ENCODE results near the gene APLNR. TPM values are rescaled to one million over a fixed set of nuclear protein-coding genes. Genes with fewer than 3 reads are reported as not detected.

The APLNR gene
- total RNA-seq, 1 experiment from 2014 or later = 0.66 TPM

DNA sequence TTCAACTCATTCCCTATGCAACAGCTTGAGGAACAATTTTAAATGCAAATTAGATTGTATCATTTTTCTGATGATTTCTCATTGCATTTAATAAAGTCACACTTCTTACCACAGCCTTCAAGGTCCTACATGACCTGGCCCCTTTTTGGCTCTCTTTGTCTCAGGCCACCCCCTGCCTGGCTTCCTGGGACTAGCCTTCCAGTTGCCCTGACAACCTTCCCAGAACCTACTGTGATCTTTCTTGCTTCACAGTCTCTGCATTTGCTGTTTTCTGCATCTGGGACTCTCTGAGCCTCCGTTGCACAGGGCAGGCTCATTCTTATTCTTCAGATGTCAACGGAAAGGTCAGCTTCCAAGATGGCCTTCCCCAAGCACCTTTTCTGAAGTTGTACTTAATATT is 12.9 kb downstream of the APLNR start:
- ChIA-PET CTCF (interaction anchor here (0.8 kb wide), 1 partner anchor 15 kb away, joined by 3 read pairs; no protein-coding TSS in a partner anchor), POLR2A (interaction anchor here (0.5 kb wide), 1 partner anchor 38 kb away, joined by 3 read pairs; no protein-coding TSS in a partner anchor)
- no peak overlapping the region for H3K27ac Mint-ChIP-seq
- H3K9me3 Mint-ChIP-seq = peaks cover 6% of the 10 kb centered on the region
- DNase-seq (ENCODE audit: low spot score) (no peak), ATAC-seq (no peak)
- H3K4me1 Mint-ChIP-seq = peaks cover 4% of the 10 kb centered on the region
- H3K36me3 Mint-ChIP-seq = no peaks in the 10 kb centered on the region
- H3K27me3 Mint-ChIP-seq (ENCODE audit: low read depth) = no peaks in the 10 kb centered on the region; the same call in 1 of the 2 replicates
- no peak overlapping the region for H3K4me3 Mint-ChIP-seq
- TF ChIP-seq NR3C1 (CRISPR knock-in tag; conservative IDR thresholded peaks at IDR 0.05; ENCODE audit: low read depth) = no peak
- no peak for TF ChIP-seq HMGXB4 (CRISPR knock-in tag; IDR thresholded peaks at IDR 0.05)
- no peak for TF ChIP-seq FOXK1 (CRISPR knock-in tag; IDR thresholded peaks at IDR 0.05)
- TF ChIP-seq FOXJ3 (CRISPR knock-in tag; IDR thresholded peaks at IDR 0.05; ENCODE audit: borderline replicate concordance) = no peak
- TF ChIP-seq ELF4 (CRISPR knock-in tag; IDR thresholded peaks at IDR 0.05; ENCODE audit: low read depth) = no peak
- TF ChIP-seq ZNF138 (CRISPR knock-in tag; conservative IDR thresholded peaks at IDR 0.05) = no peak
- TF ChIP-seq ESRRA (CRISPR knock-in tag; IDR thresholded peaks at IDR 0.05; ENCODE audit: borderline replicate concordance) = no peak
- no peak for TF ChIP-seq ZNF263 (CRISPR knock-in tag; IDR thresholded peaks at IDR 0.05; ENCODE audit: low read depth)
- TF ChIP-seq SOX15 (CRISPR knock-in tag; IDR thresholded peaks at IDR 0.05) = no peak
- no peak for TF ChIP-seq MLX (CRISPR knock-in tag; IDR thresholded peaks at IDR 0.05)
- TF ChIP-seq, protein P1, sequence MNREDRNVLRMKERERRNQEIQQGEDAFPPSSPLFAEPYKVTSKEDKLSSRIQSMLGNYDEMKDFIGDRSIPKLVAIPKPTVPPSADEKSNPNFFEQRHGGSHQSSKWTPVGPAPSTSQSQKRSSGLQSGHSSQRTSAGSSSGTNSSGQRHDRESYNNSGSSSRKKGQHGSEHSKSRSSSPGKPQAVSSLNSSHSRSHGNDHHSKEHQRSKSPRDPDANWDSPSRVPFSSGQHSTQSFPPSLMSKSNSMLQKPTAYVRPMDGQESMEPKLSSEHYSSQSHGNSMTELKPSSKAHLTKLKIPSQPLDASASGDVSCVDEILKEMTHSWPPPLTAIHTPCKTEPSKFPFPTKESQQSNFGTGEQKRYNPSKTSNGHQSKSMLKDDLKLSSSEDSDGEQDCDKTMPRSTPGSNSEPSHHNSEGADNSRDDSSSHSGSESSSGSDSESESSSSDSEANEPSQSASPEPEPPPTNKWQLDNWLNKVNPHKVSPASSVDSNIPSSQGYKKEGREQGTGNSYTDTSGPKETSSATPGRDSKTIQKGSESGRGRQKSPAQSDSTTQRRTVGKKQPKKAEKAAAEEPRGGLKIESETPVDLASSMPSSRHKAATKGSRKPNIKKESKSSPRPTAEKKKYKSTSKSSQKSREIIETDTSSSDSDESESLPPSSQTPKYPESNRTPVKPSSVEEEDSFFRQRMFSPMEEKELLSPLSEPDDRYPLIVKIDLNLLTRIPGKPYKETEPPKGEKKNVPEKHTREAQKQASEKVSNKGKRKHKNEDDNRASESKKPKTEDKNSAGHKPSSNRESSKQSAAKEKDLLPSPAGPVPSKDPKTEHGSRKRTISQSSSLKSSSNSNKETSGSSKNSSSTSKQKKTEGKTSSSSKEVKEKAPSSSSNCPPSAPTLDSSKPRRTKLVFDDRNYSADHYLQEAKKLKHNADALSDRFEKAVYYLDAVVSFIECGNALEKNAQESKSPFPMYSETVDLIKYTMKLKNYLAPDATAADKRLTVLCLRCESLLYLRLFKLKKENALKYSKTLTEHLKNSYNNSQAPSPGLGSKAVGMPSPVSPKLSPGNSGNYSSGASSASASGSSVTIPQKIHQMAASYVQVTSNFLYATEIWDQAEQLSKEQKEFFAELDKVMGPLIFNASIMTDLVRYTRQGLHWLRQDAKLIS (CRISPR knock-in tag; IDR thresholded peaks at IDR 0.05; ENCODE audit: borderline replicate concordance) = no peak

DNA sequence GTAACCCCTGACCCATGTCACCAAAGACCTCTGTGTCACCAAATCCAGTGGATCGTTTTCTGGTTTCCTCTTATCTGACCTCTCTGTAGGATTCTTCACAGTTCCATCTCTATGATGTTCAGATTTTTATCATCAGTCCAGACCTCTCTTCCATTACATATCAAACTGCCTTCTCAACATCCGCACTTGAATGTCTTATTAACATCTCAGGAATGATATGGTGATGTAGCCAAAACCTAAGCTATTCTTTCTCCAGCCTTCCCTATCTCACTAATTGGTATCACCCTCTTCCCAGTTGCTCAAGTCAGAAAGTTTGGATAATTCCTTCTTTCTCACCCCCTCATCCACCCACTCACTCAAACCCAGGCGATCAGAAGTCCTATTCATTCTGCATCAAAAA is 13.4 kb downstream of the APLNR start:
- CTCF ChIA-PET = no interaction called here
- H3K4me1 Mint-ChIP-seq = peaks cover 1% of the 10 kb centered on the region
- TF ChIP-seq, protein P2, sequence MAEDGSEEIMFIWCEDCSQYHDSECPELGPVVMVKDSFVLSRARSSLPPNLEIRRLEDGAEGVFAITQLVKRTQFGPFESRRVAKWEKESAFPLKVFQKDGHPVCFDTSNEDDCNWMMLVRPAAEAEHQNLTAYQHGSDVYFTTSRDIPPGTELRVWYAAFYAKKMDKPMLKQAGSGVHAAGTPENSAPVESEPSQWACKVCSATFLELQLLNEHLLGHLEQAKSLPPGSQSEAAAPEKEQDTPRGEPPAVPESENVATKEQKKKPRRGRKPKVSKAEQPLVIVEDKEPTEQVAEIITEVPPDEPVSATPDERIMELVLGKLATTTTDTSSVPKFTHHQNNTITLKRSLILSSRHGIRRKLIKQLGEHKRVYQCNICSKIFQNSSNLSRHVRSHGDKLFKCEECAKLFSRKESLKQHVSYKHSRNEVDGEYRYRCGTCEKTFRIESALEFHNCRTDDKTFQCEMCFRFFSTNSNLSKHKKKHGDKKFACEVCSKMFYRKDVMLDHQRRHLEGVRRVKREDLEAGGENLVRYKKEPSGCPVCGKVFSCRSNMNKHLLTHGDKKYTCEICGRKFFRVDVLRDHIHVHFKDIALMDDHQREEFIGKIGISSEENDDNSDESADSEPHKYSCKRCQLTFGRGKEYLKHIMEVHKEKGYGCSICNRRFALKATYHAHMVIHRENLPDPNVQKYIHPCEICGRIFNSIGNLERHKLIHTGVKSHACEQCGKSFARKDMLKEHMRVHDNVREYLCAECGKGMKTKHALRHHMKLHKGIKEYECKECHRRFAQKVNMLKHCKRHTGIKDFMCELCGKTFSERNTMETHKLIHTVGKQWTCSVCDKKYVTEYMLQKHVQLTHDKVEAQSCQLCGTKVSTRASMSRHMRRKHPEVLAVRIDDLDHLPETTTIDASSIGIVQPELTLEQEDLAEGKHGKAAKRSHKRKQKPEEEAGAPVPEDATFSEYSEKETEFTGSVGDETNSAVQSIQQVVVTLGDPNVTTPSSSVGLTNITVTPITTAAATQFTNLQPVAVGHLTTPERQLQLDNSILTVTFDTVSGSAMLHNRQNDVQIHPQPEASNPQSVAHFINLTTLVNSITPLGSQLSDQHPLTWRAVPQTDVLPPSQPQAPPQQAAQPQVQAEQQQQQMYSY (CRISPR knock-in tag; IDR thresholded peaks at IDR 0.05) = no peak
- TF ChIP-seq ZNF121 (CRISPR knock-in tag; IDR thresholded peaks at IDR 0.05) (no peak), EMX1 (CRISPR knock-in tag; IDR thresholded peaks at IDR 0.05) (no peak), ESRRA (CRISPR knock-in tag; IDR thresholded peaks at IDR 0.05; ENCODE audit: borderline replicate concordance) (no peak), HMGA2 (CRISPR knock-in tag; IDR thresholded peaks at IDR 0.05) (no peak), ETV6 (CRISPR knock-in tag; IDR thresholded peaks at IDR 0.05) (no peak), ZNF138 (CRISPR knock-in tag; conservative IDR thresholded peaks at IDR 0.05) (no peak), ATF2 (CRISPR knock-in tag; IDR thresholded peaks at IDR 0.05; ENCODE audit: borderline replicate concordance, low read depth) (no peak)
- TF ChIP-seq, protein P3, sequence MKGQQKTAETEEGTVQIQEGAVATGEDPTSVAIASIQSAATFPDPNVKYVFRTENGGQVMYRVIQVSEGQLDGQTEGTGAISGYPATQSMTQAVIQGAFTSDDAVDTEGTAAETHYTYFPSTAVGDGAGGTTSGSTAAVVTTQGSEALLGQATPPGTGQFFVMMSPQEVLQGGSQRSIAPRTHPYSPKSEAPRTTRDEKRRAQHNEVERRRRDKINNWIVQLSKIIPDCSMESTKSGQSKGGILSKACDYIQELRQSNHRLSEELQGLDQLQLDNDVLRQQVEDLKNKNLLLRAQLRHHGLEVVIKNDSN (CRISPR knock-in tag; IDR thresholded peaks at IDR 0.05) = no peak
- TF ChIP-seq, protein P4, sequence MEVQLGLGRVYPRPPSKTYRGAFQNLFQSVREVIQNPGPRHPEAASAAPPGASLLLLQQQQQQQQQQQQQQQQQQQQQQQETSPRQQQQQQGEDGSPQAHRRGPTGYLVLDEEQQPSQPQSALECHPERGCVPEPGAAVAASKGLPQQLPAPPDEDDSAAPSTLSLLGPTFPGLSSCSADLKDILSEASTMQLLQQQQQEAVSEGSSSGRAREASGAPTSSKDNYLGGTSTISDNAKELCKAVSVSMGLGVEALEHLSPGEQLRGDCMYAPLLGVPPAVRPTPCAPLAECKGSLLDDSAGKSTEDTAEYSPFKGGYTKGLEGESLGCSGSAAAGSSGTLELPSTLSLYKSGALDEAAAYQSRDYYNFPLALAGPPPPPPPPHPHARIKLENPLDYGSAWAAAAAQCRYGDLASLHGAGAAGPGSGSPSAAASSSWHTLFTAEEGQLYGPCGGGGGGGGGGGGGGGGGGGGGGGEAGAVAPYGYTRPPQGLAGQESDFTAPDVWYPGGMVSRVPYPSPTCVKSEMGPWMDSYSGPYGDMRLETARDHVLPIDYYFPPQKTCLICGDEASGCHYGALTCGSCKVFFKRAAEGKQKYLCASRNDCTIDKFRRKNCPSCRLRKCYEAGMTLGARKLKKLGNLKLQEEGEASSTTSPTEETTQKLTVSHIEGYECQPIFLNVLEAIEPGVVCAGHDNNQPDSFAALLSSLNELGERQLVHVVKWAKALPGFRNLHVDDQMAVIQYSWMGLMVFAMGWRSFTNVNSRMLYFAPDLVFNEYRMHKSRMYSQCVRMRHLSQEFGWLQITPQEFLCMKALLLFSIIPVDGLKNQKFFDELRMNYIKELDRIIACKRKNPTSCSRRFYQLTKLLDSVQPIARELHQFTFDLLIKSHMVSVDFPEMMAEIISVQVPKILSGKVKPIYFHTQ (CRISPR knock-in tag; IDR thresholded peaks at IDR 0.05) = no peak

More for the DNA sequence above, 13.4 kb downstream of the APLNR start:
- peaks cover 6% of the 10 kb centered on the region for H3K9me3 Mint-ChIP-seq
- DNase-seq (ENCODE audit: low spot score) (no peak), ATAC-seq (no peak)
- POLR2A ChIA-PET = no interaction called here
- H3K36me3 Mint-ChIP-seq = no peaks in the 10 kb centered on the region
- H3K27me3 Mint-ChIP-seq (ENCODE audit: low read depth) = no peaks in the 10 kb centered on the region; the same call in 1 of the 2 replicates
- H3K27ac Mint-ChIP-seq = no peak overlapping the region
- H3K4me3 Mint-ChIP-seq = no peak overlapping the region
